Hippocampal formation (tissue), 2 donors: ENCODE results near the gene LMCD1.

Experiments used
- DNase-seq, 2 donors: peaks; one replicate each; lab custom pipeline; 2025; lab: John Stamatoyannopoulos, UW

The LMCD1 gene

GRCh38 chr3:8619548-8619947 lies 117.9 kb downstream of the LMCD1 start:
- DNase-seq, result no peak

GRCh38 chr3:8621141-8621540 lies 119.5 kb downstream of the LMCD1 start:
- no peak for DNase-seq

GRCh38 chr3:8621872-8622271 lies 120.2 kb downstream of the LMCD1 start:
- DNase-seq, result no peak

DNA sequence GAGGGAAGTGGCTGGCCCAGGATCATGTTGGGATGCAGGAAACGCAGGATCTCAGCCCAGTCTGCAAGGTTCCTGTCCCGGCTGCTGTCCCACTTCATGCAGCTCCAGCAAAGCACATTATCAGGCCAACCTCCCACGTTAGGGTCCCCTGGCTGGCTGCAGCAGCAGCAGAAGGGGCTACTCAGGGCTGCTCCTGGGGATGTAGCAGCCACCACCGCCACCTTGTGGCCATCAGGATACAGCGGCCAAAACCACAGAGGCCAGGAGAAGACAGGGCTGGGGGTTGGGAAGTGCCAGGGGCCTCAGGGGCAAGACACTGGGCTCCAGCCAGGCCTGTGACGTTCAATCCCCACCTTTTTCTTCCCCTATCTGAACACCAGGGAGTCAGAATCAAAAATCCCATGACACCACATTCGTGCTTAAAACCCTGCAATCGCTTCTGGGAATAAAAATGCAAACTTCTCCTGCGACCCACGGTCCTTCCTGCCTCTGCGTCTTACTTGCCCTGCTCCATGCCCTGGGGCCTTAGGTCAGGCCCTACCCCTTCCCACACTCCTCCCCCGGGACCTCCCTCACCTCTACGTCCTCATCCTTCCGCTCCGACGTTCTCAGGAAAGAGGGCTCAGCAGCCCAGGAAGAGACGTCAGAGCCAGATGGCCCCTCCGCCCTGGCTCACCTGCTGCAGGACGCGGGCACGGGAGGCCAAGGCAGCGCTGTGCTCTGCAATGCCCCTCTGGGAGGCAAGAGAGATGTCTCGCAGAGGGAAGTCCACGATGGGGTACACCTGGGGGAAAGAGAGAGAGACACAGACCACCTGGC lies 121.5 kb downstream of the LMCD1 start:
- DNase-seq, result peak; percentile 61 to 63

- DNase-seq, result no peak
Observed at GRCh38 chr3:8623741-8624140, 122.1 kb downstream of the LMCD1 start.
